Measurements from ENCODE around the gene XXYLT1.
"Not testable (repeated sequence)": the region's sequence is repeated elsewhere in the genome, so short reads cannot be mapped to it uniquely, and the experiment has no call there.

Gene XXYLT1

DNA sequence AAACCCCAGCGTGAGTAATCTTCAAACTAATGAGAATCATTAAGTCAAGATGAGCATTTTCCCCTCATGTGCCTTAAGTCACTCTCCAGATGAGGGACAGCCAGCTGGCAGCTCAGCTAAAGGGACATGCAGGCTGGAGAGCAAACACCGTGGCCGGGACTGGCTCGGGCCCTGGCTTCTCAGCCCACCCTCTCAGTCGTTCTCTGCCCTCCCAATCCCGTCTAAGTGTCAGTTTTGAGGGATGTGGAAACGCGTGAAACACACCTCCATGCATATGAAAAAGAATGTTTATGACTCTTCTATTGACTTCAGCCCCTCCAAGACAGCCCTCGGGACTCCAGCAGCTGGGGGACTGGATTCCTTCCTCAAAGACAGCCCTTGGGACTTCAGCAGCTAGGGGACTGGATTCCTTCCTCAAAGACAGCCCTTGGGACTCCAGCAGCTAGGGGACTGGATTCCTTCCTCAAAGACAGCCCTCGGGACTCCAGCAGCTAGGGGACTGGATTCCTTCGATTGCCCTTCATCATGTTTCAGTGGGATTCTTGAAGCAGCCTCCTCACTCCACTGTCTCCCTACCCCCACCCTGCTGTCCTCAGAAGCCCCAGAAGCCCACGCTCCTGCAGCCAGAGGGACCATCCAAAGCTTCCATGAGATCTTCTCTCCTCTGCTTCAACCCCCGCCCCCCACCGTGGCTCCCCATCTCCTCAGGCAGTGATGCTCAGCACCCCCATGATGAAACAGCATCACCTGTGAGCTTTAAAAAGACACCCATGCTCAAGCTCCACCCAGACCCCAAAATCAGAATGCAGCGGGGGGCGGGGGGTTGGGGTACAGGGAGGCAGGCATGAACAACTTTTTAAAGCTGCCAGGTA, 228.9 kb downstream of the XXYLT1 start:
- no peak overlapping the region for H3K4me3 ChIP-seq (ENCODE audit: extremely low read depth, insufficient read depth, low read length, poor library complexity, severe bottlenecking)
- H3K36me3 ChIP-seq (ENCODE audit: control insufficient read depth, insufficient read depth, low read length): no peaks in the 10 kb centered on the region
- H3K4me1 ChIP-seq (ENCODE audit: control insufficient read depth, insufficient read depth, low read length, poor library complexity, severe bottlenecking): peaks cover 27% of the 10 kb centered on the region
- peak overlapping the region; percentile 41 for H3K27ac ChIP-seq (ENCODE audit: low read depth, low read length, severe bottlenecking)
- peaks cover 4% of the 10 kb centered on the region for H3K9me3 ChIP-seq (ENCODE audit: control insufficient read depth, low read length)
- 45 to 46% methylated on average over 4 to 10 of the region's 16 CpGs for WGBS, 2 experiments (ENCODE audit: insufficient coverage in 2 of 2)

DNA sequence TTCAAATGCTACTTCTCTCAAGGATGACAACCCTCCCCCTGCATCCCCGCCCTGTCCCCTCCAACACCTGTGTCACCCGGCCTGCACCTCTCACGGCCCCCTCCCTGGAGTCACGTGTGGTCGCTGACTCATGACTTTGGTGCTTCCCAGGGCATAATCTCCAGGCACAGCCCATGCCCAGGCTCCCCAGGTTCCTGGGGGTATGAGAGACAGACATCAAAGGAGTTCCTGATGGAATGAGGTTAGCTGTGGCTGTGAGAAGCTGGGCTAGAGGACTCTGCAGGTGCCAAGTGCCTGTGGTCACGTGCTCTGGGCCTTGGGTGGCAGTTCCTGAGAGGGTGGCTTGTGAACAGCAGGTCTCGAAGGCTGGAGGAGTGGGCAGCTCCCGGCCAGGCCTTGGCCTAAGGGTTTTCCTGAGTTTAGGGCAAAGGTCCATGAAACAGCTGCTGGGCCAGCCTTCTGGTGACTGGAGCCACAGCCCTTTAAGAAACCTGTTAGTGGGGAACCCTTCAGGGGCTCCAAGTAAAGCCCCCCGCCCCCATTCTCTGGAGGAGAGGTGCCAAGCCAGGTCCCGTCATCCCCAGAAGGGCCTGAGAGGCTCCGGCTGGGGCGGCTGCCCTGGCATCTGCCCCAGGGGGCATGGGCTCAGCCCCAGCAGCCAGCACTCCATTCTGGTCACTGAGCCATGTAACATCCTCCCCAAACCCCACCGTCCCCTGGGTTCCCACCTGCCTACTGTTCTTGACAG, 230.0 kb downstream of the XXYLT1 start:
- H3K27ac ChIP-seq (ENCODE audit: low read depth, low read length, severe bottlenecking): no peak overlapping the region
- no peak overlapping the region for H3K4me3 ChIP-seq (ENCODE audit: extremely low read depth, insufficient read depth, low read length, poor library complexity, severe bottlenecking)
- peaks cover 32% of the 10 kb centered on the region for H3K4me1 ChIP-seq (ENCODE audit: control insufficient read depth, insufficient read depth, low read length, poor library complexity, severe bottlenecking)
- no peaks in the 10 kb centered on the region for H3K36me3 ChIP-seq (ENCODE audit: control insufficient read depth, insufficient read depth, low read length)
- WGBS, 2 experiments (ENCODE audit: insufficient coverage in 2 of 2): 71 to 77% methylated on average over 9 to 11 of the region's 13 CpGs
- peaks cover 4% of the 10 kb centered on the region for H3K9me3 ChIP-seq (ENCODE audit: control insufficient read depth, low read length)

DNA sequence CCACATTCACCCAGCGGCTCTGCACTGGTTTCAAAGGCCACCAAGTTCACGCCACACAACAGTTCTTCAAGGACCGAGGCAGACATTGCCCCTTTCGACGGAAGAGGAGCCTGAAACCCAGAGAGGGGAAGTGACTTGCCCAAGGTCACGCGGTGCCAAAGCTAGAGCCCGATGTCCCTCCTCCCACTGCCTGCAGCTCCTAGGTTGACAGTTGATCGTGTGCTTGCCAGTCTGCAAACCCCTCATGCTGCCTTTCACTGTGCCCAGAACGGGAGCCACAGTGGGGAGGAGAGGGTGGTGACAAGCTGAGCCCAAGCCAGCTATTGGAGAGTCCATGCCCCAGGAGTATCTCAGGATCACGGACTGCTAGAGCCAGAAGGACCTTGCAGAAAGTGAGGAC, 230.9 kb downstream of the XXYLT1 start:
- no peak overlapping the region for H3K27ac ChIP-seq (ENCODE audit: low read depth, low read length, severe bottlenecking)
- 86 to 92% methylated on average over 7 to 10 of the region's 11 CpGs for WGBS, 2 experiments (ENCODE audit: insufficient coverage in 2 of 2)
- no peak overlapping the region for H3K4me3 ChIP-seq (ENCODE audit: extremely low read depth, insufficient read depth, low read length, poor library complexity, severe bottlenecking)
- no peaks in the 10 kb centered on the region for H3K36me3 ChIP-seq (ENCODE audit: control insufficient read depth, insufficient read depth, low read length)
- peaks cover 4% of the 10 kb centered on the region for H3K9me3 ChIP-seq (ENCODE audit: control insufficient read depth, low read length)
- H3K4me1 ChIP-seq (ENCODE audit: control insufficient read depth, insufficient read depth, low read length, poor library complexity, severe bottlenecking): peaks cover 32% of the 10 kb centered on the region

DNA sequence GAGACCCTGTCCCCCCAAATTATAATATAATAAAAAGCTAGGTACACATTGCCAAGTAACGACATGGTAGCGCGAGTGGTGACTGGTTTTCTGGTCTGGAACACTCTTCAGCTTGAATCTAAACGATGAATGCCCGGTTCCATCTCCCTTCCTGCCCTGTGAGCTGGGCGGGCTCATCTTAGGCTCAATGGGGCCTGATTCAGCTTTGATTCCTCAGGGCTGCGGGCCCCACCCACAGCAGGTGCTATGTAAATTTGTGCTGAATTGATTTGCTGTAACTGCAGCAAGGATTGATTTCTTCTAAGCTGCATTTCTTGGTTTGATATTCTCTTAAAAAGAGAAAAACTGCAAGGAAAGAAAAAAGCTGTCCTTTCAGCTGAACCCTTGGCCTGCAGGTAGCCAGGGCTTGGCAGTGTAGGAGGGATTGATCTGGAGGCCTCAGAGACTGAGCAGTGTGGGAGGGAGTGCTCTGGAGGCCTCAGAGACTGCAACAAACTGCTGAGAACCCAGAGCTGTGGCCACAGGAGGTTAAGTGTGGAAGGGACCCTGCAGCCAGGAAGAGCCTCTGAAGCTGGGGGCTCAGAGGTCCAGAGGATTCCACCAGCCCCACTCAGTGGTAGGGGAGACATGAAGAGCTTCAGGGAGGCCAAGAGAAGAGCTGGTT, 231.6 kb downstream of the XXYLT1 start:
- H3K27ac ChIP-seq (ENCODE audit: low read depth, low read length, severe bottlenecking): no peak overlapping the region
- 80 to 81% methylated on average over 5 to 7 of the region's 7 CpGs for WGBS, 2 experiments (ENCODE audit: insufficient coverage in 2 of 2)
- peaks cover 4% of the 10 kb centered on the region for H3K9me3 ChIP-seq (ENCODE audit: control insufficient read depth, low read length)
- no peaks in the 10 kb centered on the region for H3K36me3 ChIP-seq (ENCODE audit: control insufficient read depth, insufficient read depth, low read length)
- H3K4me3 ChIP-seq (ENCODE audit: extremely low read depth, insufficient read depth, low read length, poor library complexity, severe bottlenecking): no peak overlapping the region
- peaks cover 36% of the 10 kb centered on the region for H3K4me1 ChIP-seq (ENCODE audit: control insufficient read depth, insufficient read depth, low read length, poor library complexity, severe bottlenecking)

DNA sequence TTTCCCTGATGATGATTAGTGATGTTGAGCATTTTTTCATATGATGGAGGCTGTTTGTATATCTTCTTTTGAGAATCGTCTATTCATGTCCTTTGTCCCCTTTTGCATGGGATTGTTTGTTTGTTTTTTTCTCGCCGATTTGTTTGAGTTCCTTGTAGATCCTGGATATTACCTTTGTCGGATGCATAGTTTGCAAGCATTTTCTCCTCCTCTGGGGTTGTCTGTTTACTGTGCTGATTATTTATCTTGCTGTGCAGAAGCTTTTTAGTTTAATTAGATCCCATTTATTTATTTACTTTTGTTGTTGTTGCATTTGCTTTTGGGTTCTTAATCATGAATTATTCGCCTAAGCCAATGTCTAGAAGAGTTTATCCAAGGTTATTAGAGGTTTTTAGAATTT, 232.8 kb downstream of the XXYLT1 start:
- Histone ChIP-seq H3K36me3 (ENCODE audit: control insufficient read depth, insufficient read depth, low read length) (no peaks in the 10 kb centered on the region), H3K4me3 (ENCODE audit: extremely low read depth, insufficient read depth, low read length, poor library complexity, severe bottlenecking) (no peak overlapping the region), H3K9me3 (ENCODE audit: control insufficient read depth, low read length) (peaks cover 4% of the 10 kb centered on the region), H3K4me1 (ENCODE audit: control insufficient read depth, insufficient read depth, low read length, poor library complexity, severe bottlenecking) (peaks cover 40% of the 10 kb centered on the region), H3K27ac (ENCODE audit: low read depth, low read length, severe bottlenecking) (no peak overlapping the region)
- WGBS, 2 experiments (ENCODE audit: insufficient coverage in 2 of 2): 80 to 95% methylated on average over 1 to 5 of the region's 5 CpGs

DNA sequence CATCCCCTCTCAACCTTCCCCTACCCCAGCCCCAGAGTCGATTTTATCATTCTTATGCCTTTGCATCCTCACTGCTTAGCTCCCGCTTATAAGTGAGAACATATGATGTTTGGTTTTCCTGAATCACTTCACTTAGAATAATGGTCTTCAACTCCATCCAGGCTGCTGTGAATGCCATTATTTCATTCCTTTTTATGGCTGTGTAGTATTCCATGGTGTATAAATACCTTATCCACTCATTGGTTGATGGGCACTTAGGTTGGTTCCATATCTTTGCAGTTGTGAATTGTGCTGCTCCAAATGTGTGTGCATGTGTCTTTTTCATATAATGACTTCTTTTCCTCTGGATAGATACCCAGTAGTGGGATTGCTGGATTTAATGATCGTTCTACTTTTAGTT, 233.4 kb downstream of the XXYLT1 start:
- not testable (repeated sequence) for H3K36me3 ChIP-seq (ENCODE audit: control insufficient read depth, insufficient read depth, low read length); H3K4me3 ChIP-seq (ENCODE audit: extremely low read depth, insufficient read depth, low read length, poor library complexity, severe bottlenecking); H3K27ac ChIP-seq (ENCODE audit: low read depth, low read length, severe bottlenecking); H3K9me3 ChIP-seq (ENCODE audit: control insufficient read depth, low read length)
- peaks cover 41% of the 10 kb centered on the region for H3K4me1 ChIP-seq (ENCODE audit: control insufficient read depth, insufficient read depth, low read length, poor library complexity, severe bottlenecking)
- whole genome bisulfite sequencing, 2 experiments (ENCODE audit: insufficient coverage in 2 of 2): 100% methylated on average over 1 to 2 of the region's 3 CpGs

DNA sequence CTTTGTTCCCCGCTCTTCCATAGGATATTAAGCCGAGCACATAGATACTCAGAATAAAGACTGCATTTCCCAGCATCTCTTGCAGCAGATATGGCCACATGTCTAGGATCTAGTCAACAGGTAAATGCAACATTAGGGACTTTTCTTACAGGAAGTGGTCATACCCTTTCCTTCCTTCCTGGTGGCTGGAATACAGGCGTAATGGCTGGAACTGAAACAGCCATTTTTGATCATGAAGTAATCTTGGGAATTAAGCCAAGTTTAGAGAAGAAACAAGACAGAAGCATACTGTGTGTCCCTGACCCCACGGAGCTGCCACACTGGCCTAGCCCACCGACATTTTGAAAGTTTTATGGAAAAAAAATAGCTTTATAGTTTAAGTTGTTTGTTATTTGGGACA, 234.0 kb downstream of the XXYLT1 start:
- Histone ChIP-seq H3K27ac (ENCODE audit: low read depth, low read length, severe bottlenecking) (no peak overlapping the region), H3K9me3 (ENCODE audit: control insufficient read depth, low read length) (peaks cover 4% of the 10 kb centered on the region), H3K4me1 (ENCODE audit: control insufficient read depth, insufficient read depth, low read length, poor library complexity, severe bottlenecking) (peaks cover 41% of the 10 kb centered on the region), H3K36me3 (ENCODE audit: control insufficient read depth, insufficient read depth, low read length) (no peaks in the 10 kb centered on the region), H3K4me3 (ENCODE audit: extremely low read depth, insufficient read depth, low read length, poor library complexity, severe bottlenecking) (no peak overlapping the region)
- WGBS, 2 experiments (ENCODE audit: insufficient coverage in 2 of 2): 72 to 76% methylated on average over 4 to 5 of the region's 5 CpGs

DNA sequence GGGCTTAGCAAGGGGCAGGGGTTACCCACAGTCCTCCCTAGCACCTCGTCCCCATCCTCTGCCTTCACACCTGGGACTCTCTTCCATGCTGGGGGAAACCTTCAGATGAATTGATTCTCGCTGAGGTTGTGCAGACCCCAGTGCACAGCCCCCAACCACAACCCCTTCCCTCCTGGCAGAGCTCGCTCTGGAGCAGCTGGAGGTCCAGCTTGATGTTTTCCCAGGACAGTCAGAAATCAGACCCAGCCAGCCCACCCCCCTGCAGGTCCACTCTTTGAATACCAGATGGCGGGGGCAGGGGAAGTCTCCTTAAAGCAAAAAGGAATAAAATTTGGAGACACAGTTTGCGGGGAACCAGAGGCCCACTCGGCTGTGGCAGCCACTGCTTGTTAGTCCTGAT, 234.4 kb downstream of the XXYLT1 start:
- H3K9me3 ChIP-seq (ENCODE audit: control insufficient read depth, low read length): peaks cover 4% of the 10 kb centered on the region
- peaks cover 42% of the 10 kb centered on the region for H3K4me1 ChIP-seq (ENCODE audit: control insufficient read depth, insufficient read depth, low read length, poor library complexity, severe bottlenecking)
- no peak overlapping the region for H3K4me3 ChIP-seq (ENCODE audit: extremely low read depth, insufficient read depth, low read length, poor library complexity, severe bottlenecking)
- 65 to 76% methylated on average over 5 of the region's 6 CpGs for WGBS, 2 experiments (ENCODE audit: insufficient coverage in 2 of 2)
- no peaks in the 10 kb centered on the region for H3K36me3 ChIP-seq (ENCODE audit: control insufficient read depth, insufficient read depth, low read length)
- H3K27ac ChIP-seq (ENCODE audit: low read depth, low read length, severe bottlenecking): no peak overlapping the region

DNA sequence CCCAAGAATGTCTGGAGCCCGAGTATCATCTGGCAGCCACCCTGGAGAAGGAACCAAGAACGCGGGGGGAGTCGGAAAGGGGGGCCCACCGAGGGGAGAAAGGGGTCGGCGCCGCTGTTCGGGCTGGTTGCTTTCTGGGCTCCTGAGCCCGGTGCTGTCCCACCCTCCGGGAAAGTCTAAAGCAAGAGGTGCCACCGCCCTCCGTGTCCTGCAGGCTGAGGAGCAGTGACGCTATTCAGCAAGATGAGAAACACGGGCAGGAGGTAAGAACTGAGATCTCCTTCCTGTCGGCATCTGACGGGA, 234.8 kb downstream of the XXYLT1 start:
- H3K9me3 ChIP-seq (ENCODE audit: control insufficient read depth, low read length): peaks cover 4% of the 10 kb centered on the region
- WGBS, 2 experiments (ENCODE audit: insufficient coverage in 2 of 2): 79 to 83% methylated on average over 12 to 17 of the region's 17 CpGs
- no peaks in the 10 kb centered on the region for H3K36me3 ChIP-seq (ENCODE audit: control insufficient read depth, insufficient read depth, low read length)
- H3K4me1 ChIP-seq (ENCODE audit: control insufficient read depth, insufficient read depth, low read length, poor library complexity, severe bottlenecking): peaks cover 43% of the 10 kb centered on the region
- H3K27ac ChIP-seq (ENCODE audit: low read depth, low read length, severe bottlenecking): no peak overlapping the region
- no peak overlapping the region for H3K4me3 ChIP-seq (ENCODE audit: extremely low read depth, insufficient read depth, low read length, poor library complexity, severe bottlenecking)

DNA sequence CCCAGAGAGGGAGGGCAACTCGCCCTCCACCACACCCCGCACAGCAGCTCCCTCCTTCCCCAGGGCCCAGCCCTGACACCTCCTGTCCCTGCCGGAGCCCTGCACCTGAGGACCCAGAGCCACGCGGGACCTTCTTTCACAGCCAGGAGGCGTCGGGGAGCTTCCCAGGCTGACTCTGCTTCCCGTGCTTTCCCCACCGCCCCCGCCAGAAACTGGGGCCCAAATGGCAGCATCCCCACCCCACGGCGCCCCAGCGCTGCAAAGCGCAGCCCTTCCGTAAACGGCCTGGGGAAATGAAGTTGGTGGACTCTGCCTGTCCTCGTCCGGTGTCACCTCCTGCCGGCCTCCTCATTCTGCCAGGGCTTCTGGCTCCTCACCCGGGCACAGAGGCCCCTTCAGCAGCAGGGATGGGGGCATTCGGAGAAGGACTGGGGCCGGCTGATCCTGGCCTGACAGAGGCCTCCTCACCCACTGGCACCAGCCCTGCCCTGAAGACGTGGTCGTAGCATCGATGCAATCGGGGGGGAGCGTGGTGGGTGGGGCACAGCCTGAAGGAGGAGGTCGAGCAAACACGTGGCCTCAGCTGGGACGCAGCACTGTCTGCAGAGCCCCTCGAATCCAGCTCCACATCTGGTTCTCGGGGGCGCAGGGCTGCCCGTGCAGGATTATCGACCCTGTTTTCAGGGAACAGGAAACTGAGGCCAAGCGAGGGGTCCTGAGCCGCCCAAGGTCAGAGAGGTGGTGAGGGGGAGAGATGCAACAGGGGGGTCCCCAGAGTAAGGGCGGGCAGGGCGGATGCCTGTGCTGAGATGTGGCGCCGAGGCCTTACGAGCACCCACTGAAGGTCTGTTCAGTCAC, 235.4 kb downstream of the XXYLT1 start:
- WGBS, 2 experiments (ENCODE audit: insufficient coverage in 2 of 2): 79 to 82% methylated on average over 35 to 40 of the region's 42 CpGs
- Histone ChIP-seq H3K27ac (ENCODE audit: low read depth, low read length, severe bottlenecking) (no peak overlapping the region), H3K9me3 (ENCODE audit: control insufficient read depth, low read length) (peaks cover 4% of the 10 kb centered on the region), H3K4me1 (ENCODE audit: control insufficient read depth, insufficient read depth, low read length, poor library complexity, severe bottlenecking) (peaks cover 44% of the 10 kb centered on the region), H3K36me3 (ENCODE audit: control insufficient read depth, insufficient read depth, low read length) (no peaks in the 10 kb centered on the region), H3K4me3 (ENCODE audit: extremely low read depth, insufficient read depth, low read length, poor library complexity, severe bottlenecking) (no peak overlapping the region)

All from mesodermal cell (in vitro differentiated cells).